Immature natural killer cell (primary cell): ENCODE data around the gene MAGI1. TPM values are rescaled to one million over a fixed set of nuclear protein-coding genes. Genes with fewer than 3 reads are reported as not detected.

Experiments
- DNase-seq, 3 donors: peaks; one replicate each; pipeline ENCODE4 v3.0.0; 2022; ENCODE audit warnings: mixed read lengths in 1 of 3
- H3K27ac Mint-ChIP-seq, 6 donors: one replicate each; pipeline ENCODE4 v1.8.0; 2020; ENCODE audit warnings: mixed read lengths in 6 of 6, mild to moderate bottlenecking in 5 of 6, inconsistent platforms in 4 of 6, moderate library complexity in 3 of 6
- H3K27me3 Mint-ChIP-seq, 3 donors: one replicate each; pipeline ENCODE4 v1.8.0; 2020 to 2021; ENCODE audit warnings: low read depth in 3 of 3, mild to moderate bottlenecking in 3 of 3, mixed read lengths in 3 of 3, moderate library complexity in 3 of 3, inconsistent platforms in 1 of 3
- H3K36me3 Mint-ChIP-seq, 3 donors: one replicate each; pipeline ENCODE4 v1.8.0; 2020; ENCODE audit warnings: mixed read lengths in 3 of 3, inconsistent platforms in 2 of 3, mild to moderate bottlenecking in 2 of 3
- H3K4me1 Mint-ChIP-seq, 2 donors: one replicate each; pipeline ENCODE4 v1.8.0; 2020; ENCODE audit warnings: inconsistent platforms in 2 of 2, mild to moderate bottlenecking in 2 of 2, mixed read lengths in 2 of 2, moderate library complexity in 1 of 2
- H3K4me3 Mint-ChIP-seq, 5 donors: one replicate each; pipeline ENCODE4 v1.8.0; 2020; ENCODE audit warnings: mild to moderate bottlenecking in 5 of 5, mixed read lengths in 5 of 5, inconsistent platforms in 3 of 5, moderate library complexity in 3 of 5
- H3K9me3 Mint-ChIP-seq, 6 donors: one replicate each; pipeline ENCODE4 v1.8.0; 2020; ENCODE audit warnings: mild to moderate bottlenecking in 6 of 6, mixed read lengths in 6 of 6, inconsistent platforms in 4 of 6, moderate library complexity in 3 of 6
- polyA plus RNA-seq, 3 donors: library from polyadenylated mRNA; unstranded; fragments of 300-500 nt; fragmentation: Illumina TruSeq; gene quantifications; one replicate each; pipeline ENCODE4 v1.2.3, GENCODE V29; 2021

MAGI1 gene
- polyA plus RNA-seq, 3 donors from 2014 or later = not detected

GRCh38 chr3:65758438-65758837 is 280.3 kb downstream of the MAGI1 start:
- Mint-ChIP-seq H3K4me3 (no peak overlapping the region), H3K4me1 (no peaks in the 10 kb centered on the region), H3K27ac (no peak overlapping the region), H3K36me3 (no peaks in the 10 kb centered on the region), H3K27me3 (peaks cover 0 to 6% (median 0%) of the 10 kb centered on the region in 3 donors), H3K9me3 (peaks cover 0 to 5% (median under 1%) of the 10 kb centered on the region in 6 donors)
- DNase-seq = no peak

- no peaks in the 10 kb centered on the region for H3K4me1 Mint-ChIP-seq
- H3K27me3 Mint-ChIP-seq = peaks cover 0 to 2% (median 0%) of the 10 kb centered on the region in 3 donors
- no peak for DNase-seq
- H3K36me3 Mint-ChIP-seq = no peaks in the 10 kb centered on the region
- H3K4me3 Mint-ChIP-seq = no peak overlapping the region
- H3K27ac Mint-ChIP-seq = no peak overlapping the region
- peaks cover 0 to 4% (median 1%) of the 10 kb centered on the region in 6 donors for H3K9me3 Mint-ChIP-seq
These were observed 286.1 kb downstream of the MAGI1 start for GRCh38 chr3:65752636-65753035.

- Mint-ChIP-seq H3K4me1 (no peaks in the 10 kb centered on the region), H3K4me3 (no peak overlapping the region), H3K36me3 (no peaks in the 10 kb centered on the region), H3K27ac (no peak overlapping the region), H3K27me3 (peaks cover 0 to 2% (median 0%) of the 10 kb centered on the region in 3 donors), H3K9me3 (peaks cover 0 to 4% (median 1%) of the 10 kb centered on the region in 6 donors)
- no peak for DNase-seq
These were observed 287.5 kb downstream of the MAGI1 start for GRCh38 chr3:65751123-65751700.

GRCh38 chr3:65749066-65749465 is 289.7 kb downstream of the MAGI1 start:
- Mint-ChIP-seq H3K9me3 (peaks cover 0 to 3% (median 1%) of the 10 kb centered on the region in 6 donors), H3K27ac (no peak overlapping the region), H3K4me1 (no peaks in the 10 kb centered on the region), H3K27me3 (peaks cover 0 to 2% (median 0%) of the 10 kb centered on the region in 3 donors), H3K36me3 (no peaks in the 10 kb centered on the region), H3K4me3 (no peak overlapping the region)
- no peak for DNase-seq

GRCh38 chr3:65748326-65748725 is 290.4 kb downstream of the MAGI1 start:
- no peak overlapping the region for H3K4me3 Mint-ChIP-seq
- no peak overlapping the region for H3K27ac Mint-ChIP-seq
- H3K36me3 Mint-ChIP-seq = no peaks in the 10 kb centered on the region
- H3K27me3 Mint-ChIP-seq = peaks cover 0 to 1% (median 0%) of the 10 kb centered on the region in 3 donors
- H3K4me1 Mint-ChIP-seq = no peaks in the 10 kb centered on the region
- DNase-seq = no peak
- H3K9me3 Mint-ChIP-seq = peaks cover 0 to 3% (median 1%) of the 10 kb centered on the region in 6 donors

GRCh38 chr3:65746848-65747247 is 291.9 kb downstream of the MAGI1 start:
- Mint-ChIP-seq H3K4me3 (no peak overlapping the region), H3K36me3 (no peaks in the 10 kb centered on the region), H3K9me3 (peaks cover 0 to 2% (median 0%) of the 10 kb centered on the region in 6 donors), H3K4me1 (no peaks in the 10 kb centered on the region), H3K27me3 (peaks cover 0 to 3% (median 0%) of the 10 kb centered on the region in 3 donors), H3K27ac (no peak overlapping the region)
- DNase-seq = no peak

- H3K36me3 Mint-ChIP-seq = no peaks in the 10 kb centered on the region
- peaks cover 0 to 2% (median 0%) of the 10 kb centered on the region in 6 donors for H3K9me3 Mint-ChIP-seq
- no peaks in the 10 kb centered on the region for H3K4me1 Mint-ChIP-seq
- no peak for DNase-seq
- H3K27ac Mint-ChIP-seq = no peak overlapping the region
- H3K27me3 Mint-ChIP-seq = peaks cover 0 to 3% (median 0%) of the 10 kb centered on the region in 3 donors
- H3K4me3 Mint-ChIP-seq = no peak overlapping the region
These were observed 293.4 kb downstream of the MAGI1 start for GRCh38 chr3:65745306-65745705.

- Mint-ChIP-seq H3K27me3 (peaks cover 0 to 3% (median 2%) of the 10 kb centered on the region in 3 donors), H3K27ac (no peak overlapping the region), H3K4me3 (no peak overlapping the region), H3K4me1 (no peaks in the 10 kb centered on the region), H3K36me3 (no peaks in the 10 kb centered on the region), H3K9me3 (no peaks in the 10 kb centered on the region)
- DNase-seq = no peak
These were observed 295.8 kb downstream of the MAGI1 start for GRCh38 chr3:65742914-65743313.

- no peak for DNase-seq
- Mint-ChIP-seq H3K27me3 (peaks cover 0 to 3% (median 3%) of the 10 kb centered on the region in 3 donors), H3K4me3 (no peak overlapping the region), H3K36me3 (no peaks in the 10 kb centered on the region), H3K27ac (no peak overlapping the region), H3K4me1 (no peaks in the 10 kb centered on the region), H3K9me3 (no peaks in the 10 kb centered on the region)
These were observed 297.2 kb downstream of the MAGI1 start for GRCh38 chr3:65741540-65741939.

GRCh38 chr3:65739901-65740541 is 298.7 kb downstream of the MAGI1 start:
- no peak for DNase-seq
- Mint-ChIP-seq H3K36me3 (no peaks in the 10 kb centered on the region), H3K4me1 (no peaks in the 10 kb centered on the region), H3K9me3 (no peaks in the 10 kb centered on the region), H3K4me3 (no peak overlapping the region), H3K27ac (no peak overlapping the region), H3K27me3 (peaks cover 0 to 3% (median 3%) of the 10 kb centered on the region in 3 donors)

GRCh38 chr3:65734792-65735191 is 303.9 kb downstream of the MAGI1 start:
- Mint-ChIP-seq H3K27me3 (peaks cover 0 to 3% (median 2%) of the 10 kb centered on the region in 3 donors), H3K36me3 (no peaks in the 10 kb centered on the region), H3K4me3 (no peak overlapping the region), H3K27ac (no peak overlapping the region), H3K9me3 (no peaks in the 10 kb centered on the region), H3K4me1 (no peaks in the 10 kb centered on the region)
- DNase-seq = no peak

- Mint-ChIP-seq H3K27me3 (peaks cover 0 to 3% (median 2%) of the 10 kb centered on the region in 3 donors), H3K4me3 (no peak overlapping the region), H3K27ac (no peak overlapping the region), H3K36me3 (no peaks in the 10 kb centered on the region), H3K4me1 (no peaks in the 10 kb centered on the region), H3K9me3 (no peaks in the 10 kb centered on the region)
- no peak for DNase-seq
These were observed 304.3 kb downstream of the MAGI1 start for GRCh38 chr3:65734382-65734781.

GRCh38 chr3:65733459-65733858 is 305.3 kb downstream of the MAGI1 start:
- H3K4me1 Mint-ChIP-seq = no peaks in the 10 kb centered on the region
- no peaks in the 10 kb centered on the region for H3K36me3 Mint-ChIP-seq
- H3K9me3 Mint-ChIP-seq = no peaks in the 10 kb centered on the region
- H3K27me3 Mint-ChIP-seq = peaks cover 0 to 3% (median 2%) of the 10 kb centered on the region in 3 donors
- H3K4me3 Mint-ChIP-seq = no peak overlapping the region
- DNase-seq = no peak
- no peak overlapping the region for H3K27ac Mint-ChIP-seq

- no peaks in the 10 kb centered on the region for H3K4me1 Mint-ChIP-seq
- H3K9me3 Mint-ChIP-seq = peaks cover 0 to 5% (median 0%) of the 10 kb centered on the region in 6 donors
- no peak overlapping the region for H3K27ac Mint-ChIP-seq
- no peaks in the 10 kb centered on the region for H3K36me3 Mint-ChIP-seq
- DNase-seq = peak in 1 of 3 donors; percentile 7
- H3K4me3 Mint-ChIP-seq = no peak overlapping the region
- H3K27me3 Mint-ChIP-seq = peaks cover 0 to 2% (median 0%) of the 10 kb centered on the region in 3 donors
These were observed 306.4 kb downstream of the MAGI1 start for GRCh38 chr3:65732051-65732935.
